GM10266 (cell line): Measurements from ENCODE around the gene PHKA2.

Experiments
- DNase-seq: peaks from one replicate; pipeline ENCODE4 v3.0.0; 2012; ENCODE audit errors: extremely low spot score
- TF ChIP-seq, protein P1 (sequence below): IDR thresholded peaks from 2 replicates; pipeline ENCODE4 v1.5.1; 2012; ENCODE audit warnings: mild to moderate bottlenecking, low read depth; ENCODE audit not compliant: control insufficient read depth, insufficient read depth; ENCODE audit errors: missing control alignments

Gene PHKA2

GRCh38 chrX:18946157-18946556 lies 37.8 kb downstream of the PHKA2 start:
- DNase-seq: no peak
- TF ChIP-seq, protein P1, sequence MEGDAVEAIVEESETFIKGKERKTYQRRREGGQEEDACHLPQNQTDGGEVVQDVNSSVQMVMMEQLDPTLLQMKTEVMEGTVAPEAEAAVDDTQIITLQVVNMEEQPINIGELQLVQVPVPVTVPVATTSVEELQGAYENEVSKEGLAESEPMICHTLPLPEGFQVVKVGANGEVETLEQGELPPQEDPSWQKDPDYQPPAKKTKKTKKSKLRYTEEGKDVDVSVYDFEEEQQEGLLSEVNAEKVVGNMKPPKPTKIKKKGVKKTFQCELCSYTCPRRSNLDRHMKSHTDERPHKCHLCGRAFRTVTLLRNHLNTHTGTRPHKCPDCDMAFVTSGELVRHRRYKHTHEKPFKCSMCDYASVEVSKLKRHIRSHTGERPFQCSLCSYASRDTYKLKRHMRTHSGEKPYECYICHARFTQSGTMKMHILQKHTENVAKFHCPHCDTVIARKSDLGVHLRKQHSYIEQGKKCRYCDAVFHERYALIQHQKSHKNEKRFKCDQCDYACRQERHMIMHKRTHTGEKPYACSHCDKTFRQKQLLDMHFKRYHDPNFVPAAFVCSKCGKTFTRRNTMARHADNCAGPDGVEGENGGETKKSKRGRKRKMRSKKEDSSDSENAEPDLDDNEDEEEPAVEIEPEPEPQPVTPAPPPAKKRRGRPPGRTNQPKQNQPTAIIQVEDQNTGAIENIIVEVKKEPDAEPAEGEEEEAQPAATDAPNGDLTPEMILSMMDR: no peak

DNA sequence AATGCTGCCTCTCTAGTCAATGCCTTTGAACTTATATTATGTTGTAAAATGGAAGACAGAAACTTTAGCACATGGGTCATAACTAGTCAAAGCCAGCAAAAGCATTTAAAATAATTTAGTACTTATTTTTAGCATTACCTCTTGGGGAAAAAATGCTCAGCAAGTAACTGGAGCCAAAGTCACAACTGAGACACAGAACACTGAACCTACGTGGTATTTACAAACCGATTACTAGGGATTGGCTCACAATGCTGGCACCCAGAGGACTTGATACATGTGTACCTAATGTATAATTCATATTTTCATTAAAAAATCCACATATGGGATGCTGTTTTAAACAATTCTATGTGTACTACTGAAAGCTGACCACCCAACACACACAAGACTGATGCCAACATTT lies 38.4 kb downstream of the PHKA2 start:
- TF ChIP-seq, protein P1: no peak
- no peak for DNase-seq

DNA sequence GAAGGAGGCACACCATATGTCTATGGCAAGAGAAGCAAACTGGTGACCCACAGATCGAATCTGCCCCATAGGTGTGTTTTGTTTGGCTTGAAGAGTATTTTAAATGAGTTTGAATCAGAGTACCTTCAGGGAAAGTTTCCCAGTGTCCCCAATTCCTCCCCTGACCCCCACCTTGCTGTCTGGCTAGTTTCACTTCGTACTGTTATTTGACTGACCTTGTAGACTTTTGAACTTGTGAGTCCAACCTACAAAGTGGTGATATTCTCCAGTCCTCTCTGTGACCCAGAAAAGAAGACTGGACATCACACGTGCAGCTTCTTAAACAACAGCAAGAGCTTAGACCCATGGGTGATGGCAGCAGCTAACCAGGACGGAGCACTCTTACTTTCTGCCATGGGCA lies 39.4 kb downstream of the PHKA2 start:
- DNase-seq: no peak
- TF ChIP-seq, protein P1: no peak

DNA sequence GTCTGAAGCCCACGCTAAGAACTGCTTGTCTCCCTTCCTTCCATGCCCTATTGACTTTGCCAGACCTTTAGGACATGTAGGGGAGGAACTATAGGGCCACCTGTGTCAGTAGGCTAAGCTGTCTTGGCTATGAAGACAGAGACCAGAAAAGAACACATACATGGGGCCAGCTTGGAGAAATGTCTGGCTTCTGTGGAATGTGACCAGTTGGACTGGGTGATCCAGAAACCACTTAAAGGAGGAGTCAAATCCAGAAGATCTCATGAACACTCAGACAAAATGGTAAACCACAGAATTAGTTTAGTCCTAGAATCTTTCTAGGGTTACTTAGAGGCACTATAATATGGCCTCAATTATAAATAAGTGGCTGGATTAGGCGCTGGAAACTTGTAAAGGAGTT lies 42.0 kb downstream of the PHKA2 start:
- DNase-seq: no peak

GRCh38 chrX:18938710-18939109 lies 45.2 kb downstream of the PHKA2 start:
- no peak for DNase-seq
- TF ChIP-seq, protein P1: no peak

More for the DNA sequence above, 42.0 kb downstream of the PHKA2 start:
- TF ChIP-seq, protein P1: no peak

- TF ChIP-seq, protein P1: no peak
- no peak for DNase-seq
These were observed 46.7 kb downstream of the PHKA2 start for GRCh38 chrX:18937173-18937572.

GRCh38 chrX:18935893-18936292 lies 48.0 kb downstream of the PHKA2 start:
- no peak for DNase-seq
- TF ChIP-seq, protein P1: no peak

- TF ChIP-seq, protein P1: no peak
- DNase-seq: no peak
These were observed 49.2 kb downstream of the PHKA2 start for GRCh38 chrX:18934708-18935107.
